Esophagus muscularis mucosa (tissue), 4 donors: Measurements from ENCODE around the gene CNGB1.

ENCODE experiments used
- CTCF ChIP-seq, 3 experiments: fragments of 200-600 bp in 2 of 3; fragments of 450-650 bp in 1 of 3; sonication (generic) in 2 of 3; IDR thresholded peaks; one replicate each; pipeline ENCODE4 v1.5.1; 2017 to 2019; ENCODE audit warnings: antibody characterized with exemption in 3 of 3, mild to moderate bottlenecking in 2 of 3, moderate library complexity in 1 of 3
- EP300 ChIP-seq: sonication (generic); formaldehyde crosslinking; IDR thresholded peaks from one replicate; pipeline ENCODE4 v1.6.1; 2017; ENCODE audit warnings: antibody characterized with exemption
- POLR2A ChIP-seq: fragments of 450-650 bp; IDR thresholded peaks from one replicate; pipeline ENCODE4 v1.6.1; 2017; ENCODE audit warnings: antibody characterized with exemption, moderate library complexity, mild to moderate bottlenecking, low read depth
- POLR2AphosphoS5 ChIP-seq, 2 donors: sonication (generic); formaldehyde crosslinking; IDR thresholded peaks; one replicate each; pipeline ENCODE4 v1.6.1; 2017; ENCODE audit warnings: antibody characterized with exemption in 2 of 2

DNA sequence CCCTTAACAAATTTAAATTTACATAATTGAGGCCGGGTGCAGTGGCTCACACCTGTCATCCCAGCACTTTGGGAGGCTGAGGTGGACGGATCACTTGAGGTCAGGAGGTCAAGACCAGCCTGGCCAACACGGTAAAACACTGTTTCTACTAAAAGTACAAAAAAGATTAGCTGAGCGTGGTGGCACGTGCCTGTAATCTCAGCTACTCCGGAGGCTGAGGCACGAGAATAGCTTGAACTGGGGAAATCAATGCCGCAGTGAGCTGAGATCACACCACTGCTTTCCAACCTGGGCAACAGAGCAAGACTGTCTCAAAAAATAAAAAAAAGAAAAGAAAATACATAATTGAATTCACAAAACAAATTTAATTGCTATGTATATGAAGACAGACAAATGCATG, 112.3 kb downstream of the CNGB1 start:
- TF ChIP-seq CTCF (IDR thresholded peaks at IDR 0.05) (no peak), POLR2A (no peak), EP300 (no peak), POLR2AphosphoS5 (IDR thresholded peaks at IDR 0.05) (no peak)
